HG02759 (cell line): ENCODE results near the gene DSC2.
"Not testable (repeated sequence)": the region's sequence is repeated elsewhere in the genome, so short reads cannot be mapped to it uniquely, and the experiment has no call there.

ENCODE experiments used
- ATAC-seq: cut with Tn5 transposase; IDR thresholded peaks from one replicate; pipeline ENCODE4 v1.9.1; 2021; ENCODE audit warnings: mild to moderate bottlenecking, moderate library complexity; ENCODE audit not compliant: unreplicated experiment

DSC2 gene

DNA sequence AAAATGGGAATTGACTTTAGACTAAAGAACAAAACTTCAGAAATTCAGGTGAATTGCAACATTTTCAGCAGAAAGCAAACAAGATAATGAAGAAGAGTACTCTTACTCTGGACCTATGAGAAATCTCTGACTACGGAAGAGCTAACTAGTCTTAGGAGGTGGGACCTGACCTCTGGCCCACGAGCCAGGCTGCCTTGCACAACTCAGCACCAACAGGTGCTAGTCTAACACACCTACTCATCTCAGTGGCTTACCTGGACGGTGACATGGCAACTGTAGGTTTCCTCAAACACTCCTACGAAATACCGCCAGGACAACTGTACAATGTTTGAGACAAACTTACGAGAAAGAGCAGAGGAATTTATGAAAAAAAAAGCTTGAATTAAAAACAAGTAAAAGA is 56.6 kb downstream of the DSC2 start:
- ATAC-seq: no peak

DNA sequence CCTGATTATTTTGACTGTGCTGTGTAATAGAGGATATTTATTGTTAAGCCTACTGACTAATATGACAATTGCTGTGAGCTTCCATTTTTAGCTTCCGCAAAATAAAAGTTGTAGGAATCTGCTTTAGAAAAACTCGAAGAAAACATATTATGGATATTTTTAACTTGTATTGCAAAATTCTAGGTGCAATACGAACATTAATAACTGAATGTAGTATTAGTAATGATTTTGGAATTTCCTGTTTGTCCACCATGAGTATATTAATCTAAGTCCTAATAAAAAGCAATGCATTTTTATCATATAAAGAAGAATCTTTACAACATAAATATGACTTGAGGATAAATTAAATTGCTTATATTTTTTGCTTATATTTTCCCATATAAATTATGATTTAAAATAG is 57.3 kb downstream of the DSC2 start:
- ATAC-seq: no peak

DNA sequence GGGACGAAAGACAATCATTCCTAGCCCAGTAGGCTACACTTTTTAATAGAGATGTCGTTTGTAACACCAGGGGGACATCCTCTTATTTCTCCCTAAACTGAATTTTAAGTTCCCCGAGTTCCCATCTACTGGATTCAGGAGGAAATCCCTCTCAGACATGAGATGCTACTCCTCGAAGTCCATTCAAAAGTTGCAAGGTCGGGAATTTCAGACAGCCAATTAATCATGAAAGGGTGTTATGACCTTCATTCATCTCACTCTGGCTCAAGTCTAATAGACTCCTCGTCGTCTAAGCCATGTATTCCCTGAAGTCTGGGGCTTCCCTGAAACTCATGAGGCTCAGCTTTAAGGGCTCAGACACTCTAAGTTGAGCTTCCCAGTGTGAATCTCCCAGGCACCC is 58.5 kb downstream of the DSC2 start:
- ATAC-seq: no peak

DNA sequence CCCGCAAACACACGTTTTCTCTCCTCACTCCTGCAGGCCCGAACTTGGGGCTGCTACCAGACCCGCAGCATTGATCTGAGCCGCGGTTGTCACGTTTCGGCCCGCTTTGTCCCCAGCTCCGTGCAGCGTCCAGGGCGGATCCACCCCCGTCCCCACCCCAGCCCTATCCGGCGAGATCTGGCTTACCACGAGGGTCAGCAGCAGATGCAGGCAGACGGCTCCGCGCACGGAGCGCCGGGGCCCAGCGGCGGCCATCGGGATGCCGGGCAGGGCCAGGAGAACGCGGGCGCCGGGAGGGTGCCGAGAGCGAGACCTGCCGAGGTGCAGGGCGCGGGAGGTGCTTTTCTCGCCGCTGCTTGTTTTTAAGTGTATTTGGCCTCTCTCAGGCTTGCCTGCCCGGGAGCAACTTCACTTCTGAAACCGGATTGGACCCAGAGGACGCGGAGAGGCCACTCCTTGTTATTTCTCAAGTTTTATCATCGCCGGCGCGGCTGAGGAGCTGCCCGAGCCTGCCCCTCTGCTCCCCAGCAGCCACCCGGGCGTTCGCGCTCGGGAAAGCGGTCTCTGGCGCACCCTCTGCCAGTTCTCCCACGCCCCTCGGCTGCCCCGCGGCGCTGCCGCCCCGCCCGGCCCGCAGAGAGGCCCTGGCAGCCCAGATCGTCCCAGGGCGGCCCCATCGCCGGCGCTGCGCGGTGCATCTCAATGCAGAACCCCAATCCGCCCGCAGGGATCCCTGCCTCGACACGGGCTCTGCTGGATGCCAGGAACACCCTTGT is 59.6 kb downstream of the DSC2 start, which contains the start of gene DSC3:
TSS of gene DSC3 (minus strand) at position 337 of the 776 bp plus-strand sequence. CDS start at position 255, 82 bp downstream.
- no peak for ATAC-seq

DNA sequence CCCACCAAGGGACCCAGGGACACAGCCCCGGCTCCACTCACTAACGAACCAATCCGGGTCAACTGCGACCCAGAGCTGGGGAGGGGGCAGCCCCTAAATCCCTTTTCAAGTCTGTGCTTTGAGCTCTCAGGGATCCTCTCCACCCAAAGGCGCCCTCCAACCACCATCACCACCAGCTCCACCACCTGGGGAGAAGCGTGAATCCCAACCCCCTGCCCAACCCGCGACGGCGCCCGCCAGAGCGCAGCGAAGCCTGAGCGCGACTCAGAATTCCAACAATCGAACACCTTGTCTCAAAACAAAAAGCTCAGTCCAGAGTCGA is 60.2 kb downstream of the DSC2 start:
- no peak for ATAC-seq

DNA sequence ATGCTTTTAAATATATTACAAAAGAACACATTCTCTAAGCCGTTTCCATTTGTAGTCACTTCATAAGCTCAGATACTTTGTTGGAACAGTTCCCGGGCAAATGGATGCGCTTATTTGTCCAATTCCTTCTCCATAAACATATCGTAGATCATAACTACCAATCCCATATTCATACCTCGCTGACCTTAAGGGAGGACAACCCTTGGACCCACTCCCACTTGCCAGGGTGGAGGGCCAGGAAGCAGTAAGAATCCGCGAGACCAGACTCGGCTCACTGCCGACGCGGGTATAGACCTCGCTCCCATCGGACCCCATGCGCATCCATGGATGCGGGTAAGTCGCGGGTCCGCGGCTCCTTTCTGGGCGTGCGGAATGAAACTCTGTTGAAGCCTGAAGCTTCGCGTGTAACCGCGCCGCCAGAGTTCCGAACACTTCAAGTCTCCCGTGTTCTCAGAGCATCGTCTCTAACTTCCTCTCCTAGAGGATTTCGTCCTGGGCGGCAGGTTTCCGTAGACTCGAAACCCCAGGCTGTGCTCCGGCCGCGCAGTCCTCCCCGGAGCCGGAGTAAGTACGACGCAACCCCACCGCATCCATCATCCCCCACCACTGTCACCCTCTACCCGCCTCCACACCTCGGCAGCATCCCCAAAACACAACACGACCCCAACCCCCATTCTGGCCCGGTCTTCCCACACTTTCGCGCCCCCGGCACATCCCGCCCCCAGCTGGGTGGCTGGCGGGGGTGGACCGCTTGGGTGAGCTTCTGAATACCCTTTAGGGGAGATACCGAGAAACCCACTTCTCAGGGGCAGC is 60.7 kb downstream of the DSC2 start:
- ATAC-seq: no peak

DNA sequence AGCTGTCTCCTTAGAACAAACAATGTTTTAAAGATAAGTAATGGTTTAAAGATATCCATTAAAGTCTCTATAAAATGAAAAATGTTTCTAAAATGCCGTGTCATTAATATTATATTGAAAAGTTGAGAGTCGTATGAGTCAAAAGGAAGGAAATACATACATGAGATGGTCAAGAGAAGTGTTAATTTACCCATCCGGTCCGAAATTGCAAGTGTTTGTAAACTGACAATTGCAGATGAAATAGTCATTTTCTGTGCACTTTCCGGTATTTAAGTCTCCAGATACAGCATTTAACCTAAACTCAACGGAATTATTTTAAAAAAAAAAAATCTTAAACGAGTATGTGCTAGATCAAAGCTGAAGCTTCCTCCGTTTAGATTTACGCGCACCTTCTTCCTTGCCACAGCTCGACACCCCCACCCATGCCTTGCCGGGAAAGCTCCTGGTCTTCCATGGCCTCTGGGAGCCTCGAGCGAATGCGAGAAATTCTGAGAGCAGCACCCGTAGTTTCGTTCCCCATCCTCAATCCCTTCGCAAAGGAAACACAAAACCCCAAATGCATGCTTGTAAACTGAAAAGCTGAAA is 61.4 kb downstream of the DSC2 start:
- no peak for ATAC-seq

DNA sequence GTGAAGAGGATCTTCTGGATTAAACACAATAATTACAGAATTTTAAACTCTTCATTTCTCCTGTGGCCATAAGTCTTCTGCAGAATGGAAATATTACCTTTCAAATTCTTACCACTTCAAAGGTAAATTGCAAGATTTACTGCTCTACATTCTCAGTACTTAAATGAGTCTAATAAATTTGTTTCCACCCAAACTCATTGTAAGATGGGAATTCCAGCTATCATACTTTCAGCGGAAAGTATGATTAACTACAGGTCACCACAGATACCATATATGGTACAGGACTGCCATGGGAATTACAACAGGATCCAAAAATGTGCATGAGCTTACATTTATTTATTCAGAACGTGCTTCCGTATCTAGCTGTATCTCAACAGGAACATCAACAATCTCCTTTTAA is 62.8 kb downstream of the DSC2 start:
- ATAC-seq: no peak

DNA sequence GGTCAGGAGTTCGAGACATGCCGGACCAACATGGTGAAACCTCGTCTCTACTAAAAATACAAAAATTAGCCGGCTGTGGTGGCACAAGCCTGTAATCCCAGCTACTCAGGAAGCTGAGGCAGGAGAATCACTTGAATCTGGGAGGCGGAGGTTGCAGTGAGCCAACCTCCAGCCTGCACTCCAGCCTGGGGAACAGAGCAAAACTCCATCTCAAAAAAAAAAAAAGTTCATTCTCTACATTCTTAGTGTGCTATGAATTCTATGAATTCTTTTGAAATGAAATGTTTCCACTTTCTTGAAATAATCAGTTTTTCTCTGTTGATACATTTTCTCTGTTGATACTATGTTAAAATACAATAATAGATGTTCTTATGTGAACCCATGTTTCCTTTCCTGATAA is 64.5 kb downstream of the DSC2 start:
- ATAC-seq: not testable (repeated sequence)

DNA sequence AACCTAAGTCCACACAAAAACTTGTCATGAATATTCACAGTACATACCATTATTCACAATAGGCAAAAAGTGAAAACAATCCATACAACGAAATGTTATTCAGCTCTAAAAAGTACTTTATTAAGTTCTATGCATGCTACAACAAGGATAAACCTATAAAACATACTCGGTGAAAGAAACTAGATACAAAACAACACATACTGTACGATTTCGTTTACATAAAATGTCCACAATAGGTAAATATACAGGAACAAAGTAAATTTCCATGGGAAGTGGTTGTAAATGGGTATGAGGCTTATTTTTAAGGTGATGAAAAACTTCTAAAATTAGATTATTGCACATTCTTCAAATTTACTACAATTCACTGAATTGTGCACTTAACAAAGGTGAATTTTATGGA is 67.7 kb downstream of the DSC2 start:
- ATAC-seq: no peak

DNA sequence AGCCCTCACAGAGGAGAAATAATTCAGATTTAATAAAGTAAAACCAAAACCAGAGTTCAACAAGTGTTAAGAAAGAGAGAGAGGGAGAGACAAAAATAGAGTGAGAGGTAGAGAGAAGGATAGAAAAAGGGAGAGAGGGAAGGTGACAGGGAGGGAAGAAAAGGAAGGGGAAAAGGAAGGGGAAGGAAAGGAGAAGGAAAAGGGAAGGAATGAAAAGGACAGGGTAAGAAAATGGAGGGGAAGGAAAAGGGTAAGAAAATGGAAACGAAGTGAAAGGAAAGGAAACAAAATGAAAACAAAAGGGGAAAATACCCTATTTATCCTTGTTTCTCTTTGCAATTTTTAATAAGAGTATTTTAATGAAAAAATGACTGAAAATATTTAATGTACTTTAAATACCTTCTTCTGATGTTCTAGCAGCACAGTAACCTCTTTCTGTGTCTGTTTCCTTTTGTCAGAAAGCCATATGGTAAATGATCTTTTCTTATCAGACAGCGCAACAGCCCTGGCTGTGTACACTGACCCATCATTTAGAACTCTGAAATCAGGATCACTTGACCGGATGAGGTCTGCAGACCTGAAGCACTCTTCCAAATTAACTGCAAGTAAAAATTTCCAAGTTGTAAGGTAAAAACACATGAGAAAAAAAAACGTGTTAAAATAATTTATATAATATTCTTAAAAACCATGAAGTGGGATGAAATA is 71.5 kb downstream of the DSC2 start:
- no peak for ATAC-seq

DNA sequence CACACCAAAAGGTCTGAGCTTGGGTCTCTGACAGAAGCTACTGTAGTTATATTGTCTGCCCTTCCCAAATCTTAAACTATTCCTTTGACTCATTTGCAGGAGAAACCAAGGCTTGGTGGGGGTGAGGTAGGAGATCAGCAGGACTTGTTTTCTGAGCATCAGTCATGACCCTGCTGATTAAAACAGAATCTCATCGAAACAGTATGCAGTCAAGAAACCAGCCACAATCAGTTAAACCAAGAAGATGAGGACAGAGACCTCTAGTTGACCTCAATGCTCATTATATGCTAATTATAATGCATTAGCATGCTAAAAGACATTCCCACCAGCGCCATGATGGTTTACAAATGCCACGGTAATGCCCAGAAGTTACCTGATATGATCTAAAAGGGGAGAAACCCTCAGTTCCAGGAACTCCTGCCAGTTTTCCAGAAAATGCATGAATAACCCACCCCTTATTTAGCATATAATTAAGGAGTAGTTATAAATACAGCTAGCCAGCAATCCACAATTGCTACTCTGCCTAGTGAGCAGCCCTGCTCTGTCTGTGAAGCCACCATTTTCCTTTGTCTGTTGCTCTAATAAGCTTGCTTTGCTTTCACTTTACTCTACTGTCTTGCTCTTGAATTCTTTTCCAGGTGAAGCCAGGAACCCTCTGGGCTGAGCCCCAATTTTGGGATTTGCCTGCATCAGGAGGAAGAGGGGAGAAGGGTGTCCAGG is 86.3 kb downstream of the DSC2 start:
- no peak for ATAC-seq

DNA sequence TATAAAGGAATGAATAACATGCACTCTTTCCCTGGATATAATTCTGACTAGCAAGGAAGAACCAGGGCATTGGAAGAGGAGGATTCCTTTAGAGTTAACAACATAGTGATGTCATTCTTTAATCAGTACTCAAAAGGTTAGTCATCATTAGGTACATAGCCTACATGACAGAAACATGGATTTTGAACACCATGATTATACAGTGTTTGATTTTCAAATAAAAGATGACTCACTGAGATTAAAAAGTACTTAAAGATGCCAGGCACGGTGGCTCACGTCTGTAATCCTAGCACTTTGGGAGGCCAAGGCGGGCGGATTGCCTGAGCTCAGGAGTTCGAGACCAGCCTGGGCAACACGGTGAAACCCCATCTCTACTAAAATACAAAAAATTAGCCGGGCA is 90.8 kb downstream of the DSC2 start:
- not testable (repeated sequence) for ATAC-seq

DNA sequence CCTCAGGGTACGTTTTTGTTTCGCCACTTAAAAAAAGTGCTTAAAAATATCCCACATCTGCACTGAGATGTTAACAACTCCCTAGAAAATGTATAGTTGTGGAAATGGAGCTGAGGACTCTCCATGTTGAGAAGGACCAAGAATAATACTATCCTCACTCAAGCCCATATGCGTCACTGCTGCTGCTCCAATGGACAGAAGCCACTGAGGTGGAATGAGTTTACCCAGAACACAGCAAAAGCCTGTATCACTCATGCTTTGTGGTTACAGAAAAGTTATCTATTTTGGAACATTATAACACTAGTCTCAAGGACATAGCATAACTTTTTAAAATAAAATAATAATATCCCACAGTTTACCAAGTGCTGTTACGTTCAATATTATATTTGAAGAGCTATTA is 91.6 kb downstream of the DSC2 start:
- no peak for ATAC-seq
